Activated naive CD4-positive, alpha-beta T cell treated with anti-CD3 and anti-CD28 coated beads for 36 hours (primary cell): Measurements from ENCODE around the gene NR4A3. TPM values are rescaled to one million over a fixed set of nuclear protein-coding genes. Genes with fewer than 3 reads are reported as not detected.

Source experiments
- CTCF ChIA-PET: fragments of 350-600 bp; sonication (Branson Sonifier 250); formaldehyde crosslinking; loops from one replicate; lab custom pipeline; 2021; ENCODE audit warnings: antibody characterized with exemption; lab: Charles Lee
- DNase-seq: peaks from one replicate; pipeline ENCODE4 v3.0.0-alpha.2; 2020
- H3K27ac Mint-ChIP-seq: one replicate; pipeline ENCODE4 v1.8.0; 2021; ENCODE audit warnings: mild to moderate bottlenecking, mixed read lengths
- H3K27me3 Mint-ChIP-seq: one replicate; pipeline ENCODE4 v1.8.0; 2021; ENCODE audit warnings: low read depth, mixed read lengths
- H3K36me3 Mint-ChIP-seq: one replicate; pipeline ENCODE4 v1.8.0; 2021; ENCODE audit warnings: low read depth, mixed read lengths
- H3K4me1 Mint-ChIP-seq: one replicate; pipeline ENCODE4 v1.8.0; 2021; ENCODE audit warnings: low read depth, mixed read lengths
- H3K4me3 Mint-ChIP-seq: one replicate; pipeline ENCODE4 v1.8.0; 2021; ENCODE audit warnings: mild to moderate bottlenecking, moderate library complexity, mixed read lengths
- H3K9me3 Mint-ChIP-seq: one replicate; pipeline ENCODE4 v1.8.0; 2021; ENCODE audit warnings: mixed read lengths
- intact Hi-C: fragments of 100-400 bp; cut with micrococcal nuclease; formaldehyde crosslinking; loops from one replicate; pipeline ENCODE4 v1.15.1; 2023
- total RNA-seq, 2 experiments: library from RNA; stranded (reverse); gene quantifications; one replicate each; pipeline ENCODE4 v1.2.3, GENCODE V29; 2021

The NR4A3 gene
- total RNA-seq, 2 experiments from 2014 or later, result 3.8 to 4.2 TPM

- Mint-ChIP-seq H3K36me3 (peaks cover 10% of the 10 kb centered on the region), H3K27me3 (no peaks in the 10 kb centered on the region), H3K4me3 (no peak overlapping the region), H3K27ac (no peak overlapping the region), H3K9me3 (no peaks in the 10 kb centered on the region), H3K4me1 (peaks cover 6% of the 10 kb centered on the region)
- intact Hi-C loops, result no loop called here
- CTCF ChIA-PET, result no interaction called here
- no peak for DNase-seq
These were observed 45.9 kb downstream of the NR4A3 start for GRCh38 chr9:99867536-99867935.

- CTCF ChIA-PET, result interaction anchor here (0.6 kb wide), 1 partner anchor 658 kb away, joined by 3 read pairs; no protein-coding TSS in a partner anchor
- H3K27ac Mint-ChIP-seq, result no peak overlapping the region
- H3K4me1 Mint-ChIP-seq, result peaks cover 6% of the 10 kb centered on the region
- no peak for DNase-seq
- H3K36me3 Mint-ChIP-seq, result peaks cover 9% of the 10 kb centered on the region
- no peak overlapping the region for H3K4me3 Mint-ChIP-seq
- H3K9me3 Mint-ChIP-seq, result no peaks in the 10 kb centered on the region
- intact Hi-C loops, result no loop called here
- H3K27me3 Mint-ChIP-seq, result no peaks in the 10 kb centered on the region
These were observed 46.3 kb downstream of the NR4A3 start for GRCh38 chr9:99867968-99868367.

GRCh38 chr9:99868845-99869244 is 47.2 kb downstream of the NR4A3 start:
- H3K9me3 Mint-ChIP-seq, result no peaks in the 10 kb centered on the region
- H3K27me3 Mint-ChIP-seq, result no peaks in the 10 kb centered on the region
- no peak overlapping the region for H3K27ac Mint-ChIP-seq
- H3K4me1 Mint-ChIP-seq, result peaks cover 8% of the 10 kb centered on the region
- H3K4me3 Mint-ChIP-seq, result no peak overlapping the region
- peaks cover 3% of the 10 kb centered on the region for H3K36me3 Mint-ChIP-seq
- intact Hi-C loops, result no loop called here
- CTCF ChIA-PET, result no interaction called here
- no peak for DNase-seq

- H3K36me3 Mint-ChIP-seq, result no peaks in the 10 kb centered on the region
- peaks cover 12% of the 10 kb centered on the region for H3K4me1 Mint-ChIP-seq
- no peaks in the 10 kb centered on the region for H3K9me3 Mint-ChIP-seq
- CTCF ChIA-PET, result interaction anchor here (0.6 to 1.1 kb wide), 2 partner anchors 17 to 456 kb away, joined by 3 to 4 read pairs; no protein-coding TSS in a partner anchor
- no peak overlapping the region for H3K4me3 Mint-ChIP-seq
- no peak for DNase-seq
- H3K27me3 Mint-ChIP-seq, result no peaks in the 10 kb centered on the region
- intact Hi-C loops, result no loop called here
- no peak overlapping the region for H3K27ac Mint-ChIP-seq
These were observed 48.4 kb downstream of the NR4A3 start for GRCh38 chr9:99870126-99870525.

GRCh38 chr9:99873531-99873930 is 51.8 kb downstream of the NR4A3 start:
- CTCF ChIA-PET, result interaction anchor here (0.5 kb wide), 1 partner anchor 153 kb away, joined by 4 read pairs; no protein-coding TSS in a partner anchor

GRCh38 chr9:99873943-99874584 is 52.4 kb downstream of the NR4A3 start:
- DNase-seq, result peak; percentile 15
- CTCF ChIA-PET, result interaction anchor here (0.5 kb wide), 1 partner anchor 153 kb away, joined by 4 read pairs; no protein-coding TSS in a partner anchor
- Mint-ChIP-seq H3K27ac (no peak overlapping the region), H3K4me3 (no peak overlapping the region), H3K36me3 (no peaks in the 10 kb centered on the region), H3K4me1 (peaks cover 7% of the 10 kb centered on the region), H3K9me3 (no peaks in the 10 kb centered on the region), H3K27me3 (peaks cover 4% of the 10 kb centered on the region)
- intact Hi-C loops, result no loop called here

More at GRCh38 chr9:99873531-99873930, 51.8 kb downstream of the NR4A3 start:
- intact Hi-C loops, result no loop called here
- no peak for DNase-seq
- no peak overlapping the region for H3K4me3 Mint-ChIP-seq
- H3K4me1 Mint-ChIP-seq, result peaks cover 7% of the 10 kb centered on the region
- no peak overlapping the region for H3K27ac Mint-ChIP-seq
- H3K27me3 Mint-ChIP-seq, result peaks cover 4% of the 10 kb centered on the region
- no peaks in the 10 kb centered on the region for H3K36me3 Mint-ChIP-seq
- no peaks in the 10 kb centered on the region for H3K9me3 Mint-ChIP-seq

GRCh38 chr9:99876190-99876589 is 54.5 kb downstream of the NR4A3 start:
- no peak overlapping the region for H3K4me3 Mint-ChIP-seq
- intact Hi-C loops, result no loop called here
- peaks cover 4% of the 10 kb centered on the region for H3K27me3 Mint-ChIP-seq
- CTCF ChIA-PET, result interaction anchor here (1.0 kb wide), 1 partner anchor 51 kb away, joined by 5 read pairs; no protein-coding TSS in a partner anchor
- no peaks in the 10 kb centered on the region for H3K9me3 Mint-ChIP-seq
- H3K27ac Mint-ChIP-seq, result no peak overlapping the region
- no peak for DNase-seq
- peaks cover 7% of the 10 kb centered on the region for H3K4me1 Mint-ChIP-seq
- H3K36me3 Mint-ChIP-seq, result no peaks in the 10 kb centered on the region

- peaks cover 6% of the 10 kb centered on the region for H3K4me1 Mint-ChIP-seq
- CTCF ChIA-PET, result no interaction called here
- H3K27ac Mint-ChIP-seq, result no peak overlapping the region
- intact Hi-C loops, result no loop called here
- H3K27me3 Mint-ChIP-seq, result peaks cover 4% of the 10 kb centered on the region
- DNase-seq, result no peak
- no peaks in the 10 kb centered on the region for H3K36me3 Mint-ChIP-seq
- no peak overlapping the region for H3K4me3 Mint-ChIP-seq
- no peaks in the 10 kb centered on the region for H3K9me3 Mint-ChIP-seq
These were observed 57.0 kb downstream of the NR4A3 start for GRCh38 chr9:99878651-99879050.

GRCh38 chr9:99881769-99882168 is 60.1 kb downstream of the NR4A3 start:
- CTCF ChIA-PET, result interaction anchor here (1.6 kb wide), 1 partner anchor 132 kb away, joined by 5 read pairs; no protein-coding TSS in a partner anchor
- no peak overlapping the region for H3K4me3 Mint-ChIP-seq
- no peaks in the 10 kb centered on the region for H3K4me1 Mint-ChIP-seq
- no peak overlapping the region for H3K27ac Mint-ChIP-seq
- H3K9me3 Mint-ChIP-seq, result no peaks in the 10 kb centered on the region
- intact Hi-C loops, result loop anchor here (5.0 kb wide), 1 partner anchor 441 kb away; no protein-coding TSS in a partner anchor
- H3K36me3 Mint-ChIP-seq, result no peaks in the 10 kb centered on the region
- peaks cover 1% of the 10 kb centered on the region for H3K27me3 Mint-ChIP-seq
- no peak for DNase-seq

- H3K4me1 Mint-ChIP-seq, result no peaks in the 10 kb centered on the region
- no peaks in the 10 kb centered on the region for H3K36me3 Mint-ChIP-seq
- H3K27ac Mint-ChIP-seq, result no peak overlapping the region
- no peaks in the 10 kb centered on the region for H3K27me3 Mint-ChIP-seq
- intact Hi-C loops, result no loop called here
- DNase-seq, result no peak
- CTCF ChIA-PET, result no interaction called here
- no peaks in the 10 kb centered on the region for H3K9me3 Mint-ChIP-seq
- no peak overlapping the region for H3K4me3 Mint-ChIP-seq
These were observed 64.1 kb downstream of the NR4A3 start for GRCh38 chr9:99885747-99886146.

GRCh38 chr9:99889120-99889519 is 67.4 kb downstream of the NR4A3 start:
- H3K27ac Mint-ChIP-seq, result no peak overlapping the region
- intact Hi-C loops, result no loop called here
- H3K4me1 Mint-ChIP-seq, result no peaks in the 10 kb centered on the region
- peaks cover 2% of the 10 kb centered on the region for H3K36me3 Mint-ChIP-seq
- no peaks in the 10 kb centered on the region for H3K27me3 Mint-ChIP-seq
- DNase-seq, result peak; percentile 18
- H3K4me3 Mint-ChIP-seq, result no peak overlapping the region
- CTCF ChIA-PET, result interaction anchor here (0.5 to 1.3 kb wide), 4 partner anchors 9 to 334 kb away, joined by 3 to 4 read pairs (median 3); no protein-coding TSS in a partner anchor
- no peaks in the 10 kb centered on the region for H3K9me3 Mint-ChIP-seq

GRCh38 chr9:99894826-99895225 is 73.1 kb downstream of the NR4A3 start:
- CTCF ChIA-PET, result interaction anchor here (1.3 kb wide), 1 partner anchor 40 kb away, joined by 3 read pairs; no protein-coding TSS in a partner anchor
- no peaks in the 10 kb centered on the region for H3K4me1 Mint-ChIP-seq
- H3K27me3 Mint-ChIP-seq, result peaks cover 5% of the 10 kb centered on the region
- H3K36me3 Mint-ChIP-seq, result peaks cover 2% of the 10 kb centered on the region
- H3K27ac Mint-ChIP-seq, result no peak overlapping the region
- H3K9me3 Mint-ChIP-seq, result no peaks in the 10 kb centered on the region
- DNase-seq, result no peak
- intact Hi-C loops, result no loop called here
- no peak overlapping the region for H3K4me3 Mint-ChIP-seq

- intact Hi-C loops, result no loop called here
These were observed 73.8 kb downstream of the NR4A3 start for GRCh38 chr9:99895510-99895909.

More at GRCh38 chr9:99895510-99895909, 73.8 kb downstream of the NR4A3 start:
- Mint-ChIP-seq H3K9me3 (no peaks in the 10 kb centered on the region), H3K27me3 (peaks cover 5% of the 10 kb centered on the region), H3K27ac (no peak overlapping the region), H3K4me1 (no peaks in the 10 kb centered on the region), H3K36me3 (peaks cover 2% of the 10 kb centered on the region), H3K4me3 (no peak overlapping the region)
- DNase-seq, result no peak
- CTCF ChIA-PET, result no interaction called here
